Mammary epithelial cell (primary cell): Measurements from ENCODE around the gene COL27A1.

ENCODE experiments used
- CTCF ChIP-seq, 2 donors: IDR thresholded peaks in 1 of 2; conservative IDR thresholded peaks in 1 of 2; 2 replicates each; pipeline ENCODE4 v1.5.1; 2011 to 2012; ENCODE audit warnings: inconsistent platforms in 2 of 2, low read length in 2 of 2, mild to moderate bottlenecking in 2 of 2, control low read depth in 1 of 2, low read depth in 1 of 2; ENCODE audit not compliant: insufficient read depth in 1 of 2; ENCODE audit errors: extremely low read depth in 1 of 2
- EZH2 ChIP-seq: IDR thresholded peaks from 2 replicates; pipeline ENCODE4 v1.6.1; 2012; ENCODE audit warnings: low read length, inconsistent platforms, borderline replicate concordance

- TF ChIP-seq EZH2 (no peak), CTCF (conservative IDR thresholded peaks at IDR 0.05 in 1 of 2, IDR thresholded peaks at IDR 0.05 in 1 of 2; ENCODE audit: extremely low read depth in 1 of 2, insufficient read depth in 1 of 2, low read depth in 1 of 2, low read length in 2 of 2) (no peak)
These were observed 149.3 kb downstream of the COL27A1 start for GRCh38 chr9:114304416-114305188.
